HCT116 (cell line): ENCODE data around the gene ZFAND6. TPM values are rescaled to one million over a fixed set of nuclear protein-coding genes. Genes with fewer than 3 reads are reported as not detected.

Experiments used
- ATAC-seq: fragments of 200-7000 bp; cut with Tn5 transposase; 2 replicates; pipeline ENCODE4 v1.9.1; 2020; ENCODE audit warnings: mild to moderate bottlenecking, moderate library complexity
- BruUV-seq: library from RNA; stranded (reverse); fragments of 400-500 nt; replicated peaks from 2 replicates; lab custom pipeline; 2021; lab: Mats Ljungman, UMichigan
- CTCF ChIA-PET: fragments of 300-600 bp; sonication (Branson Sonifier 250); formaldehyde crosslinking; loops from one replicate; lab custom pipeline; 2021; ENCODE audit warnings: antibody characterized with exemption; lab: Charles Lee
- POLR2A ChIA-PET: fragments of 300-600, 350-600 bp; sonication (Branson Sonifier 250); formaldehyde crosslinking; loops from one replicate; lab custom pipeline; 2021; ENCODE audit warnings: antibody characterized with exemption; lab: Charles Lee
- RAD21 ChIA-PET, 2 experiments: fragments of 300-600 bp; sonication (Branson Sonifier 250); formaldehyde crosslinking; loops; one replicate each; lab custom pipeline; 2023; ENCODE audit warnings: low total read pairs in 2 of 2; ENCODE audit not compliant: uncharacterized antibody in 2 of 2, unreplicated experiment in 2 of 2, low non-redundant PET in 1 of 2; lab: Charles Lee
- DNase-seq: peaks from one replicate; pipeline ENCODE4 v3.0.0-alpha.2; 2010; ENCODE audit warnings: low read depth, low spot score
- H2AFZ ChIP-seq: fragments of 200-600 bp; shearing (Covaris generic), sonication (generic); 2 replicates; pipeline ENCODE4 v1.6.1; 2017; ENCODE audit warnings: low read depth, mixed run types, mixed read lengths, antibody characterized with exemption, low read length; ENCODE audit not compliant: poor library complexity, severe bottlenecking
- H3K27ac ChIP-seq: 2 replicates; pipeline ENCODE4 v1.5.1; 2012; ENCODE audit warnings: low read depth, low read length
- H3K27me3 ChIP-seq: fragments of 200-600 bp; sonication (generic); 2 replicates; pipeline ENCODE4 v1.6.1; 2016; ENCODE audit warnings: mixed run types, low read length, mixed read lengths; ENCODE audit not compliant: insufficient read depth
- H3K36me3 ChIP-seq, 2 experiments: fragments of 200-500 bp in 1 of 2; fragments of 200-600 bp in 1 of 2; sonication (Bioruptor generic) in 1 of 2; sonication (generic) in 1 of 2; 2 replicates each; pipeline versions ENCODE4 v1.5.1 to v1.6.1; 2014 to 2016; ENCODE audit warnings: low read length in 2 of 2, inconsistent platforms in 1 of 2, mixed read lengths in 1 of 2, mixed run types in 1 of 2; ENCODE audit not compliant: insufficient read depth in 2 of 2, control insufficient read depth in 1 of 2
- H3K4me1 ChIP-seq, 2 experiments: fragments of 200-600 bp in 1 of 2; sonication (generic) in 1 of 2; 2 replicates each; pipeline versions ENCODE4 v1.5.1 to v1.6.1; 2012 to 2017; ENCODE audit warnings: low read length in 2 of 2, inconsistent platforms in 1 of 2, mild to moderate bottlenecking in 1 of 2, mixed read lengths in 1 of 2, mixed run types in 1 of 2, moderate library complexity in 1 of 2; ENCODE audit not compliant: insufficient read depth in 2 of 2, control insufficient read depth in 1 of 2
- H3K4me2 ChIP-seq: fragments of 200-600 bp; sonication (generic); 2 replicates; pipeline ENCODE4 v1.6.1; 2017; ENCODE audit warnings: mixed run types, low read length, mixed read lengths
- H3K4me3 ChIP-seq, 2 experiments: fragments of 200-600 bp in 1 of 2; sonication (generic) in 1 of 2; replicated peaks in 1 of 2; 2 replicates each; pipeline ENCODE4 v1.5.1; 2011 to 2016; ENCODE audit warnings: low read length in 2 of 2, control low read depth in 1 of 2, low read depth in 1 of 2, mild to moderate bottlenecking in 1 of 2, mixed read lengths in 1 of 2, mixed run types in 1 of 2
- H3K79me2 ChIP-seq: fragments of 200-600 bp; sonication (generic); 2 replicates; pipeline ENCODE4 v1.6.1; 2017; ENCODE audit warnings: mild to moderate bottlenecking, mixed run types, low read length, moderate library complexity, mixed read lengths; ENCODE audit not compliant: insufficient read depth
- H3K9ac ChIP-seq: fragments of 200-600 bp; sonication (generic); 2 replicates; pipeline ENCODE4 v1.6.1; 2016; ENCODE audit warnings: low read length, mixed read lengths
- H3K9me2 ChIP-seq: fragments of 200-600 bp; sonication (generic), shearing (Covaris generic); 2 replicates; pipeline ENCODE4 v1.6.1; 2017; ENCODE audit warnings: mixed run types, mild to moderate bottlenecking, moderate library complexity; ENCODE audit not compliant: insufficient read depth
- H3K9me3 ChIP-seq, 2 experiments: fragments of 200-500 bp in 1 of 2; fragments of 200-600 bp in 1 of 2; sonication (Bioruptor generic) in 1 of 2; sonication (generic) in 1 of 2; 2 replicates each; pipeline ENCODE4 v1.6.1; 2014 to 2017; ENCODE audit warnings: low read length in 2 of 2, mixed read lengths in 2 of 2, inconsistent platforms in 1 of 2, low read depth in 1 of 2, mild to moderate bottlenecking in 1 of 2, mixed run types in 1 of 2, moderate library complexity in 1 of 2; ENCODE audit not compliant: control insufficient read depth in 1 of 2, insufficient read depth in 1 of 2
- H4K20me1 ChIP-seq: fragments of 200-600 bp; sonication (generic), shearing (Covaris generic); 2 replicates; pipeline ENCODE4 v1.6.1; 2017; ENCODE audit warnings: mixed run types, mild to moderate bottlenecking, moderate library complexity; ENCODE audit not compliant: insufficient read depth
- CBX3 ChIP-seq: IDR thresholded peaks from 2 replicates; pipeline ENCODE4 v1.6.1; 2012; ENCODE audit warnings: low read depth
- CEBPB ChIP-seq: IDR thresholded peaks from 2 replicates; pipeline ENCODE4 v1.6.1; 2012; ENCODE audit warnings: low read depth
- EGR1 ChIP-seq: IDR thresholded peaks from 2 replicates; pipeline ENCODE4 v1.6.1; 2012; ENCODE audit warnings: low read depth
- FOSL1 ChIP-seq: IDR thresholded peaks from 2 replicates; pipeline ENCODE4 v1.6.1; 2012; ENCODE audit warnings: low read depth
- JUND ChIP-seq: IDR thresholded peaks from 2 replicates; pipeline ENCODE4 v1.6.1; 2012
- MAX ChIP-seq: IDR thresholded peaks from 2 replicates; pipeline ENCODE4 v1.6.1; 2012
- POLR2A ChIP-seq: IDR thresholded peaks from 2 replicates; pipeline ENCODE4 v1.7.0; 2011; ENCODE audit warnings: borderline replicate concordance; ENCODE audit not compliant: insufficient read depth, insufficient read length; ENCODE audit errors: extremely low read depth
- POLR2AphosphoS5 ChIP-seq: IDR thresholded peaks from 2 replicates; pipeline ENCODE4 v1.6.1; 2011; ENCODE audit warnings: mild to moderate bottlenecking, low read depth, low read length, moderate library complexity
- REST ChIP-seq: IDR thresholded peaks from 2 replicates; pipeline ENCODE4 v1.6.1; 2012; ENCODE audit warnings: low read depth
- SP1 ChIP-seq: IDR thresholded peaks from 2 replicates; pipeline ENCODE4 v1.6.1; 2012; ENCODE audit warnings: low read depth
- SRF ChIP-seq: IDR thresholded peaks from 2 replicates; pipeline ENCODE4 v1.6.1; 2012; ENCODE audit warnings: low read depth
- TCF7L2 ChIP-seq: IDR thresholded peaks from 2 replicates; pipeline ENCODE4 v1.7.0; 2011; ENCODE audit warnings: borderline replicate concordance, inconsistent platforms; ENCODE audit not compliant: insufficient read depth, insufficient read length; ENCODE audit errors: extremely low read depth
- ZFX ChIP-seq: fragments of 450-650 bp; IDR thresholded peaks from 2 replicates; pipeline ENCODE4 v1.6.1; 2017
- intact Hi-C: fragments of 100-400 bp; cut with micrococcal nuclease; formaldehyde crosslinking; loops from 2 replicates; pipeline ENCODE4 v1.10.0; 2022
- total RNA-seq: library from RNA; stranded (reverse); gene quantifications from one replicate; pipeline ENCODE4 v1.2.1, GENCODE V29; 2021; ENCODE audit not compliant: unreplicated experiment
- TF ChIP-seq, protein P1 (sequence below), 3 experiments: fragments of 200-600 bp in 1 of 3; sonication (generic) in 1 of 3; IDR thresholded peaks in 2 of 3; conservative IDR thresholded peaks in 1 of 3; 2 replicates each; pipeline ENCODE4 v1.5.1; 2012 to 2017; ENCODE audit warnings: low read depth in 2 of 3, low read length in 2 of 3, antibody characterized with exemption in 1 of 3, borderline replicate concordance in 1 of 3, control low read depth in 1 of 3, mild to moderate bottlenecking in 1 of 3, mixed read lengths in 1 of 3, mixed run types in 1 of 3, moderate library complexity in 1 of 3; ENCODE audit not compliant: insufficient read depth in 1 of 3
- TF ChIP-seq, protein P2 (sequence below): IDR thresholded peaks from 2 replicates; pipeline ENCODE4 v1.6.1; 2012

The ZFAND6 gene
- total RNA-seq, 1 experiment from 2014 or later: 51.3 TPM

DNA sequence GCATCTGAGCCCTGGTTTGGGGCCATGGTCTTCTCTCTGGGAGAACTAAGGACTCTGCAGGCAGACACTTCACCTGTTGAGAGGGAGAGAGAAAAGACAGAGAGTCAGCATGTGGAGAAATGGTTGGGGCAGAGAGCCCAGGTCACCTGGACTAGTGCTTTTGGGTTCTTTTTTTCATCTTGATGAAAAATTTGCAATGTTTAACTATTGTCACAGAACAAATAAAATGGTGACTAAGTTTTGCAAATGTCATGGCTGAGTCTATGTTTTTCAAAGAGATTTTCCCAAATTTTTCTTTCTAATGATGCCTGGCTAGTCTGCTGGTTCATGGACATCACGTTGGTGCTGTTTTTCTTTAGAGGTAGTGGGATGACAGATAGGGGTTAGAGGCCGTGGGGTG, 111.1 kb downstream of the ZFAND6 start:
- no peak overlapping the region for H3K9ac ChIP-seq
- POLR2A ChIA-PET: no interaction called here
- no peak for TF ChIP-seq ZFX
- no peak for TF ChIP-seq CBX3
- TF ChIP-seq EGR1: no peak
- no peak for TF ChIP-seq SRF
- TF ChIP-seq, protein P1, sequence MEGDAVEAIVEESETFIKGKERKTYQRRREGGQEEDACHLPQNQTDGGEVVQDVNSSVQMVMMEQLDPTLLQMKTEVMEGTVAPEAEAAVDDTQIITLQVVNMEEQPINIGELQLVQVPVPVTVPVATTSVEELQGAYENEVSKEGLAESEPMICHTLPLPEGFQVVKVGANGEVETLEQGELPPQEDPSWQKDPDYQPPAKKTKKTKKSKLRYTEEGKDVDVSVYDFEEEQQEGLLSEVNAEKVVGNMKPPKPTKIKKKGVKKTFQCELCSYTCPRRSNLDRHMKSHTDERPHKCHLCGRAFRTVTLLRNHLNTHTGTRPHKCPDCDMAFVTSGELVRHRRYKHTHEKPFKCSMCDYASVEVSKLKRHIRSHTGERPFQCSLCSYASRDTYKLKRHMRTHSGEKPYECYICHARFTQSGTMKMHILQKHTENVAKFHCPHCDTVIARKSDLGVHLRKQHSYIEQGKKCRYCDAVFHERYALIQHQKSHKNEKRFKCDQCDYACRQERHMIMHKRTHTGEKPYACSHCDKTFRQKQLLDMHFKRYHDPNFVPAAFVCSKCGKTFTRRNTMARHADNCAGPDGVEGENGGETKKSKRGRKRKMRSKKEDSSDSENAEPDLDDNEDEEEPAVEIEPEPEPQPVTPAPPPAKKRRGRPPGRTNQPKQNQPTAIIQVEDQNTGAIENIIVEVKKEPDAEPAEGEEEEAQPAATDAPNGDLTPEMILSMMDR (IDR thresholded peaks at IDR 0.05 in 2 of 3, conservative IDR thresholded peaks at IDR 0.05 in 1 of 3; ENCODE audit: borderline replicate concordance in 1 of 3, insufficient read depth in 1 of 3, low read depth in 2 of 3, low read length in 2 of 3): no peak
- TF ChIP-seq CEBPB: no peak
- no peak for TF ChIP-seq POLR2A
- TF ChIP-seq REST: no peak
- TF ChIP-seq JUND: no peak
- TF ChIP-seq MAX: no peak
- TF ChIP-seq, protein P2, sequence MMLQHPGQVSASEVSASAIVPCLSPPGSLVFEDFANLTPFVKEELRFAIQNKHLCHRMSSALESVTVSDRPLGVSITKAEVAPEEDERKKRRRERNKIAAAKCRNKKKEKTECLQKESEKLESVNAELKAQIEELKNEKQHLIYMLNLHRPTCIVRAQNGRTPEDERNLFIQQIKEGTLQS: no peak
- no peak for TF ChIP-seq FOSL1
- TF ChIP-seq TCF7L2: no peak
- TF ChIP-seq POLR2AphosphoS5: no peak
- no peak for TF ChIP-seq SP1
- H3K27ac ChIP-seq: no peak overlapping the region
- no peaks in the 10 kb centered on the region for H3K27me3 ChIP-seq
- H3K36me3 ChIP-seq: no peaks in the 10 kb centered on the region
- DNase-seq (no peak), ATAC-seq (no peak)
- H3K4me1 ChIP-seq: no peaks in the 10 kb centered on the region
- intact Hi-C loops: loop anchor here (5.0 to 10.0 kb wide), 4 partner anchors 276 to 788 kb away; partner anchors contain the start of gene MTHFS
- CTCF ChIA-PET: no interaction called here
- H3K79me2 ChIP-seq: no peaks in the 10 kb centered on the region
- no peak overlapping the region for H3K4me3 ChIP-seq
- no TSS peak for BruUV-seq
- no peaks in the 10 kb centered on the region for H4K20me1 ChIP-seq
- H3K9me2 ChIP-seq: no peaks in the 10 kb centered on the region
- H3K4me2 ChIP-seq: no peak overlapping the region
- RAD21 ChIA-PET: no interaction called here
- no peaks in the 10 kb centered on the region for H3K9me3 ChIP-seq
- H2AFZ ChIP-seq: no peak overlapping the region
